HG03139 (cell line): ENCODE data around the gene DOK4.
"Not testable (repeated sequence)": the region's sequence is repeated elsewhere in the genome, so short reads cannot be mapped to it uniquely, and the experiment has no call there.

ENCODE experiments used
- ATAC-seq: cut with Tn5 transposase; IDR thresholded peaks from one replicate; pipeline ENCODE4 v1.9.1; 2021; ENCODE audit not compliant: unreplicated experiment

The DOK4 gene

DNA sequence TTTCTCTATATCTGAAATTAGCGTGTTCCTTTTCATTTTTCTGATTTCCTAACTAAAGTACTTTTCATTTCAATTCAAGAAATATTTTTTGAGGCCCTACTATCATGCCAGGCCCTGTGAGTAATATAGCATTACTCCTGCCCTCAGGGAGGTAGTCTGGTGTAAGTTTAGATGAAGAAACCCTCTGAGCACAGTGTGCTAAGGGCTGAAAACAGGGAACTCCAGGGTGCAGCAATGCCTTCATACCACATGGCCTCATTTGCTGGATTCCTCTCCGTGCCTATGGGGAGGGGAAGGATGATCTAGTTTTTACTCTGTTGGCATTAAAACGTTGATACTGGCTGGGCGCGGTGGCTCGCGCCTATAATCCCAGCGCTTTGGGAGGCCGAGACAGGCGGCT, 34.3 kb downstream of the DOK4 start:
- ATAC-seq = no peak

DNA sequence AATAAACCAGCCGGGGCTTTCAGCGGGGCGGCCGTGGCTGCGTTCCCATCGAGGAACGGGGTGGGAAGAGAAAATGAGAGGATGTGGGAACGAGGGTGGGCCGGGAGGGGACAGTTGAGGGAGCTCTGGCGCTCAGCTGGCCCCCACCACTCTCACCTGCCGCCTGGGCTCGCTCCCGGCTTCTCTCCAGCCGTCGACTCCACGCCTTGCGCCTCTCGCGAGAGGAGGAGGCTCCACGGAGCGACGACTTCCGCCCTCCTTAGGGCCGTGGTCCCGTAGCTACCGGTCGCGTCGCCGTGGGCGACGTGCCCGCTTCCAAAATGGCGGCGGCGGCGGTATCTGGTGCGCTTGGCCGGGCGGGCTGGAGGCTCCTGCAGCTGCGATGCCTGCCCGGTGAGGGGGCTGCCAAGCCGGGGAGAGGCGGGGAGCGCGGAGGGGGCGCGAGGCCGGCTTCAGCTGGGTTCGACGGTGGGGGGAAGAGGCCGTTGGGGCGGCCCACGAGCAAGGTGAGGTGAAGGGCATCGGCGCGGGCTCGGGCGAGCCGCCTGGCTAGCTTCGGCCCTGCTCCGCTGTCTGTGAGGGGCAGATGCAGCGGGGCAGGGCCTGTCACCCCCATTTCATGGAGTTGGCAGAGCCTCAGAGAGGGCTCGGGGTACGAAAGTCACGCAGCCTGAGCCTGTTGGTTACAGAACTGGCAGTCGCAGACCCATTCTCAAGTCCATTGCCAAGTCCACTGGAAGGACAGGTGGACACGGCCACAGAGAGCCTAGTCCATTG, 38.9 kb downstream of the DOK4 start, which contains the start of the genes CIAPIN1 and COQ9:
CIAPIN1 (minus strand) TSS at position 200 of the 777 bp plus-strand sequence. CDS start 6,457 bp downstream, outside the sequence.
COQ9 (plus strand) TSS at position 294 of the 777 bp plus-strand sequence; CDS start at position 321, 27 bp downstream.
- peak; percentile 99 for ATAC-seq

DNA sequence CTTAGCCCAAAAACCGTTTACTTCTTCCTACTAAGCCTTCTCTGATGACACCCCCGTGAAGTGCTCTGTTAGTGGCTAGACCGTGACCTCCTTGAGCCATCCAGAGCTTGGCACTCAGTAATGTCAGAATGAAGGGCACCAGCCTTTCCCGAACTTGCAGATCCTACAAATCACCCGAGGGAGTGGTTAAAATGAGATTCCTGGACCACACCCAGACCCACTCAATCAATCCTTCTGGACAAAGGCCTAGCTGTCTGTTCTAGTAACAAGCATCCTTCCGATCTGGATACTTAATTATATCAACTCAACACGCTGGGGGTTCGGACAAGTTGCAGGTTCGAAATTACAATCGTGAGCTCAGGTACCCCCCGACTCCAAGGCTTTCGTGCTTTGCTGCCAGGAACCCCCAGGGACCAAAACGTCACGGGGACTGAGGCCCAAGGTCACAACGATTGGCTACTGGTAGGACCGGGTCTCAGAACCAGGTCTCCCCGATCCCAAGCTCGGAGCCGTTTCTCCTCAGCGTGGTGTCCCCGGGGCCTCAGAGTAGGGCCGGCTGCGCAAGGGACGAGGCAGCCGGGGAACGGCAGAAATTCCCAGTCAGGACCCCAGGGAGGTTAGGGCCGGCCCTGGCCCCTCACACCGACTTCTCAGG, 39.6 kb downstream of the DOK4 start:
- peak; percentile 16 for ATAC-seq

DNA sequence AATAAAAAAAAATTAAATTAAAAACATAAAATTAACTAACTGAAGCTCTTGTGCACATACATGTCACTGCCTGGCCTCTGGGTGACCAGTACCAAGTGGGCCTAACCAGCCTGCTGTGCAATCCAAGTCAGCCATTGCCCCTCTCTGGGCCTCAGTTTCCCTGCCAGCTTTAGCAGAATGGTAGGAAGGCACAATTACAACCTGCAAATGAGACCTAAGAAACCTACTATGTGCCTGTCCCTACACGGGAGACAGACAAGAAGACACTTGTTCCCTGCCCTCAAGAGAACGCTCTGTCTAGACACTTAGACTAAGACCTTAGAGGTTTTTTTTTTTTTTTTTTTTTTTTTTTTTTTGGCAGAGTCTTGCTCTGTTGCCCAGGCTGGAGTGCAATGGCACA, 40.8 kb downstream of the DOK4 start:
- ATAC-seq = no peak

DNA sequence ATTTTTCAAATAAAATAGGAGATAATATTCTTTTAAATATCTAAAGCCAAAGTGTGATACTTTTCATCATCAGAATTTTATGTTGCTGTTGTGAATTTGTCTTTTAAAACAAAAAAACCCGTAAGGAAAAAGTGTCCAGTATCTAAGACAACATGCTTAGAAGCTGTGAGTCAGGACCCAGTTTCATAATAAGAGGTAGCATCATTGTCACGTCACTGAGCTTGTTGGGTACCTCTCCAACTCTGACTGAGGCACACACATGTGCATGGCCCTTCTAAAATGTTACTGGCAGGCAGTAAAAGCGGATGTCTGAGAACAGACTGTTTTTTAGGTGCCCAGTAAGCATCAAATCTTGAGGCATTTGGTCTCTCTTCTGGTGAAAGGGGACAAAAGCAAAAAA, 41.6 kb downstream of the DOK4 start:
- ATAC-seq = no peak

DNA sequence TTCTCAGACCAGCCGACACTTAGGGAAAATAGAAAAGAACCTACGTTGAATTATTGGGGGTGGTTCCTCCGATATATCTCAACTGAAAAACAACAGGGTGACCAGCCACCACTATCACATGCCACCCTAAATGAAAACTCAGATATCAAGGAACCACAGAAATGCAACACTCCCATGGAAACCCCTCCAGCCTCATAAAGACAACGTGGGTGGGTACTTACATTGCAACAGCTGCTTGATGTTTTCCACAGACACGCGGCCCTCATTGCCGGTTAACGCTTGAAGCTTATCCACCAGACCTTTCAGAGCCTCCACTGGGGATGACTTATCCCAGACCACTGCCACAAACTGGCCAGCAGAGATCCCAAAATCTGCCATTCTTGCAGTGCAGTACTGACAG, 45.7 kb downstream of the DOK4 start:
- not testable (repeated sequence) for ATAC-seq

DNA sequence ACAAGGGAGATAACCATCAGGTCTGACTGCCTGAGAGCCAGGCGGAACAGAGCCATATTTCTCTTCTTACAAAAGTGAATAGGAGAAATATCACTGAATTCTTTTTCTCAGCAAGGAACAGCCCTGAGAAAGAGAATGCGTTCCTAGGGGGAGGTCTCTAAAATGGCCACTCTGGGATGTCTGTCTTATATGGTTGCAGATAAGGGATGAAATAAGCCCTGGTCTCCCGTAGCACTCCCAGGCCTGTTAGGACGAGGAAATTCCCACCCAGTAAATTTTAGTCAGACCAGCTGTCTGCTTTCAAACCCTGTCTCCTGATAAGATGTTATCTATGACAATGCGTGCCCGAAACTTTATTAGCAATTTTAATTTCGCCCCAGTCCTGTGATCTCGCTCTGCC, 46.3 kb downstream of the DOK4 start:
- not testable (repeated sequence) for ATAC-seq

DNA sequence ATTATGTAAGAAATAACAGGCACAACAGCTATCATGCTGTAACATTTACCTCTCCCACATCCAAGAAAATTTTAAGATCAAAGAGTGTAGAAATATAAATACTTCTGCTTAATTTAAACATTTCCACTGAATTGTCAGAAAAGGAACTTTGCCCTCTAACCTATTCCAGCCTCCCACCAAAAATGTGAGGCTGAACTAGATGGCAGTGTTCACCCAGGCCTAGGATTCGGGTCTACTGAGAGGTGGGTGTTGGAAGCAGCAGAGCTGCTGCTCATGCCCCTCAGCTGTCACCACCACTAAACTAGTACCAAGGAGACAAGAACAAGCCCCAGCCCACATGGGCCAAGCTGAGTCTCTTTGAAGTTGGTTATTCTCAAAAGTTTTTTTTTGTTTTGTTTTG, 50.5 kb downstream of the DOK4 start:
- ATAC-seq = no peak

DNA sequence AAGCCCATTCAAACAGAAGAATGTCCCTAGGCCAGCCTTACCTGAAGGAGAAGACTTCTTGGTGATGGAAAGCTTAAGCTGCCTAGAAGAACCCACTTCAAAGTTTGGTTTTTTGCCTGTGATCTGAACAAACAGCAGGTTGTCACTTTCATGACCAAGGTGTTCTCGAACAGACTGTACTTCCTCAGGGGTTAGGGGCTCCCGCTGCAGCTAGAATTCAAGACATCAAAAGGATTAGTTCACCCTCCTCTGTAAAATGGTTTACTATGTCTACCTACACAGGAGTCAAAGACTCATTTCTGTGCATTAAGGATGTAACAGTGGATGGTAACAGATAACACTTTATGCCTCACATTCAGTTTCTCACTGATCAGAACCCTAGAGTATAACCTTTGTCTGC, 52.3 kb downstream of the DOK4 start:
- no peak for ATAC-seq

DNA sequence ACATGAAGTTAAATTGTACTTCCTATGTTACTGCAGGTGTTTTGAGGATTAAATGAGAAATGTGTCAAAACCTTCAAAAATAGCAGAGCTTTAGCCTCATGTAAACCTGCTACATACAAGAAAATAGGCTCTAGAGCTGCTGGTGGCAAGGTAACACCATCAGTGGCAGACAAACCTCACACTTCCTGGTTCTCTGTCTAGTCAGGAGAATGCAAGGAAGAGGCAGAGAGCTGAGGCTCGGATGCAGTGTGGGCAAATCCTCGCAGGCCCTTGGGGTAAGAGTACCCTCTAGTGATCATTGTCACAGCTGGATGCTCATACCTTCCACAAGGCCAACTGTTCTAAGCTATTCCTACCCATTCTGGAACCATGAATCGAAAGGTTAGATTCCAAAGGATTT, 53.3 kb downstream of the DOK4 start:
- ATAC-seq = no peak

DNA sequence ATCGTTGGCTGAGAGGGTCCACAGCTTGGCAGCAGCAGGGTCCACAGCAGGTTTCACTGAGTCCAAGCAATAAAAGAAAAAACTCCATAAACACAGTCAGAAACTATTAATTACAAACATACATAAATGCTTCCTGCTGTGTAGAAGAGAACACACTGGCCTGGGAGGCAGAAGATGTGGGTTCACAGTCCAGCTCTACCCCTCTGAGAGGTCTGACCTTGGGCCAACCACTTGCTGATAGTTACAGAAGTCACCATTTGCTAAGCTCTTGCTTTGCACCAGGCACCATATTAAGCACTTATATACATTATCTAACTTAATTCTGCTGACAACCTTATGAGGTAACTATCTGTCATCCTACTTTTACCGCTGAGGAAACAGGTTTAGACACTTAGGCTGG, 53.8 kb downstream of the DOK4 start:
- ATAC-seq = no peak

DNA sequence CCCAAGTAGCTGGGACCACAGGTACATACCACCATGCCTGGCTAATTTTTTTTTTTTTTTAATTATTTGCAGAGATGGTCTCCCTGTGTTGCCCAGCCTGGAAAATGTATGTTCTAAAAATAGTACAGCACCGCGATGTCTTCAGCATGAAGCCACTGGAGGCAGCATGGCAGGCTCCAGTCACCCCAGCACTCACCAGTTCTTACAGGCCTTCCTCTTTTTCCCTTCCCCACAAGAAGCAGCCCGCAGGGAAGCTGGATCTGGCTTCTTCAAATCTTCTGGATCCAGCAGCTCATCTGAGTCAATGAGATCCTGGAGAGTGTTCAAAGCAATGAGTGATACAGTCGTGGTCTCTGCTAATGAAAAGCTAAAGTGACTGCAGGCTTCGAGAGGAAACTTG, 55.3 kb downstream of the DOK4 start:
- no peak for ATAC-seq

DNA sequence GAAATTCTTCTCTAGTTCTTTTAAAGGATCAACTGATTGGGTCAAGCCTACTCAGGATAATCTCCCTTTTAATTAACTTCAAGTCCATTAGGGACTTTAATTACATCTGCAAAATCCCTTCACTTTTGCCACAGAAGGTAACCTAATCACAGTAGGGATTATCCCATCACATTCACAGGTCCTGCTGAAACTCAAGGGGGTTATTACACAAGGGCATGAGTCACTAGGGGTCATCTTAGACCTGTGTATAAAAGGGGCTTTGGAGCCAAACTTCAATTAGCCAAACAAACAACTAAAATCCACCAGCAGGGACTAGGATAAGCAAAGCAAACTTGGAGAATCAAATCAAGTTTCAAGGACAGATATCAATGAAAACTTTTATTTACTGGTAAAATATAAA, 58.5 kb downstream of the DOK4 start:
- ATAC-seq = no peak

DNA sequence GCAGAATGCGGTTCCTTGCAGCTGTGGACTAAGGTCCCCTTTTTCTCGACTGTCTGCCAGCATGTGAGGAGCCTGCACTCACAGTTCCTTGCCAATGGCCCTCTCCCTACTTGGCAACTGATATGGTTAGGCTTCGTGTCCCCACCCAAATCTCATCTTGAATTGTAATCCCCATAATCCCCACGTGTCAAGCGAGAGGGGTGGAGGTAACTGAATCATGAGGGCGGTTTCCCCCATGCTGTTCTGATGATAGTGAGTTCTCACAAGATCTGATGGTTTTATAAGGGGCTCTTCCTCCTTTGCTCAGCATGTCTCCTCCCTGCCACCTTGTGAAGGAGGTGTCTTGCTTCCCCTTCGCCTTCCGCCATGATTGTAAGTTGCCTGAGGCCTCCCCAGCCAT, 59.0 kb downstream of the DOK4 start:
- no peak for ATAC-seq

DNA sequence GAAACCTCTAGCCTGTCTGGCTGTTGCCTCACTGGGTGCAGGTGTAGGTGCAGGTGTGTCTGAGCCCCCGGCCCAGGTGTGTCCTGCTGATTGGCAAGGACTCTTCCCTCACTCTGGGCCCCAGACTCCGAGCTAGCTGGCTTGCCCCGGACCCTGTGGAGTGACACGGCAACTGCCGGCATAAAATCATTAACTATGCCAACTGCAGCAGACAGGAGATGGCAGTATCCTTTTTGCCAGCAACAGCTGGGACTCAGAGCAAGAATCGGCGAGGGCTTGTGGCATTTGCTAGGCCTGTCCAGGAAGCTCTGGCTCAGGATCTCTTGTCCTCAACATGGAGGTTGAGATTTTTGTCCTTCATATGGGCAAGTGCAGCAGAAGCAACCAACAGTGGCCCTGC, 59.9 kb downstream of the DOK4 start:
- no peak for ATAC-seq

DNA sequence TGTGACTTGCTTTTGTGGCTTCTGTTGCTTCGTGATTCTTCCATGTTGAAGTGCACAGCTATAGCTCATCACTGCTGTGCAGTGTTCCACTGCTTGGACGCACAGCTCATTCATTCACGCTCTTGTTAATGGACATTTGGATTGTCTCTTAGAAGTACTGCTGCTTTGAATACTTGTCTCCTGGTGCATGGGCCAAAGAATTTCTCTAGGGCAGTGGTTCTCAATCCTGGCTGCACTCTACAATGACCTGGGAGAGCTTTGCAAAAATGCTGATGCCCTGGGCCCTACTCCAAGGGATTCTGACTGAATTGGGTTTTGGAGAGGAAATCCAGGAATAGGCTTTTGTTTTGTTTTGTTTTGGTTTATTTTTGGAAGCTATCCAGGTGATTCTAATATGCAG, 61.7 kb downstream of the DOK4 start:
- ATAC-seq = no peak

DNA sequence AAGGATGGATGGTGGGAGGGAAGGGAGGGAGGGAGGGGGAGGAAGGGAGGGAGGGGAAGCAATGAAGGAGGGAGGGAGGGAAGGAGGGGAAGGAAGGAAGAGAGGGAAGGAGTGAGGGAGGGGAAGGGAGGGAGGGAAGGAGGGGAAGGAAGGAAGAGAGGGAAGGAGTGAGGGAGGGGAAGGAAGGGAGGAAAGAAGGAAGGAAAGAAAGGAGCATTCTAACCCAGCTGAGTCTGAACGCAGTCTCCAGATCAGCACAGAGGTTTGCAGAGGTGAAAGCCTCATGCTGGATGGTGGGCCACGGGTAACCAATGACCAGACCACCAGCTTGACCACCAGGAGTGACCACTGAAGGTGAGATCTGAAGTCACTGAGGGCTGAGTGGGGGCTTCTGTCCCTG, 63.1 kb downstream of the DOK4 start:
- no peak for ATAC-seq

DNA sequence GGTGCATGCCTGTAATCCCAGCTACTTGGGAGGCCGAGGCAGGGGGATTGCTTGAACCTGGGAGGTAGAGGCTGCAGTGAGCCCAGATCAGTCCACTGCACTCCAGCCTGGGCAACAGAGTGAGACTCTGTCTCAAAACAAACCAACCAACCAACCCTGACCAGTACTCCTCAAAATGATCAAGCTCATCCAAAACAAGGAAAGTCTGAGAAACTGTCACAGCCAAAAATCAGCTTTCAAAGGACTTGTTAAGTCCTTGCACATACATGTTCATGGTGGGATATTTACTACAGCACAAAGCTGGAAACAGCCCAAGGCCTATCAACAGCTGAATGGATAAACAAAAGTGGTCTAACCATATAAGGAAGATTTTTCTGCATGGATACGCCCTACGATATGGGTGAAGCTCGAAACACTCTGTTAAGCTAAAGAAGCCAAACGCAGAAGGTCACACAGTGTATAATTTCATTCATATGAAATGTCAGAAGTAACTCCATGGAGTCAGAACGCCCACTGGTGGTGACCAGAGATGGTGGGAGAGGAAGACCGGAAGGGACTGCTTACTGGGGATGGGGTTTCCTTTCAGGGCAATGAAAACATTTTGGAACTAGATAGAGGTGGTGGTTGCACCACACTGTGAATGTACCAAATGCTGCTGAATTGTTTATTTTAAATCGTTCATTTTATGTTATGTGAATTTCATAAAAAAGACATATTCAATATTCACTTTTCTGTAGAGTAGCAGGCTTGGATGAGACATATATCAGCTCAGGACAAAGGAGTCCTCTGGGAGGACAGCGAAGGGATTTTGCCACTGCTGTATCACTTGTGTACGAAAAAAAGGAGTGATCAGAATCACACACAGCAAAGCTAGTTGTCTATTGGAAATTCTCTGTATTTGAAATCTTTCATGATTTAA, 64.0 kb downstream of the DOK4 start:
- ATAC-seq = no peak
